NAMALWA (cell line): ENCODE data around the gene SYT6.
"Not testable (repeated sequence)": the region's sequence is repeated elsewhere in the genome, so short reads cannot be mapped to it uniquely, and the experiment has no call there.

ENCODE experiments used
- DNase-seq: peaks from one replicate; pipeline ENCODE4 v3.0.0-alpha.2; 2015; ENCODE audit warnings: low spot score

Gene SYT6

DNA sequence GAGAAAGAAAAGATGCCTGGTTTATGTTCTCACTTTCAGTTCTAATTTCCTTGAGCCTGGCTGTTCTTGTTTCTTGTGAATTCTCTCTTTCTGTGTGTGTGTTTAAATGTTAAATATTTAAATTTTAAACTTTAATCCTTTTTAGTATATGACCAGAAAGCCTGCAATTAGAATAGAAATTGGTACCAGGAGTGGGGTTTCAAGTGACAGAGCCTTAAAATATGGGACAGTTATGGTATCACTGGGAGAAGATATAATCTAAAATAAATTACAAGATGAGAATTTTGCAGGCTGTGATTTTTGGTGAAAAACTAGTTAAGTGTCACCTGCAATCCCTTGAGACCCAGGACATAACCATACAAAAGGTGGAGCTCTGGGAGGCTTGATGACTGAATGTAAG, 81.4 kb downstream of the SYT6 start:
- no peak for DNase-seq

DNA sequence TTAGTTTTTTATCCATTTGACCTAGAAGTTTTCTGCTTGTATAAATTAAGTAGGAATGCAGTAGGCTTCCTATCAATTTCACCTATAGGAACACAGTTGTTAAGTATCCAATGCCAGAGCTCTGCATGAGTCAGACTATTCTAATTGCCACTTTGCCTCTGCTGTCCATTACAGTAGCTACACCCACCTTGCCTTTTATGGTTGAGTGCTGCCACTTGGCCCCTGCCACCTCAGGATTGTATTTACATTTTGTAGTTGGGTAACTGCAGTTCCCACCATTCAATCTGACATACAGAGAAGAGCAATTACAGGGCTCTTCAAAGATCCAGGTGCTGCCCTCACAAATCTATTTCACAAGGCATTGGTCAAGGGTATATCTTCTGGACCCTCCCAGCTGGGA, 83.9 kb downstream of the SYT6 start:
- DNase-seq = not testable (repeated sequence)

DNA sequence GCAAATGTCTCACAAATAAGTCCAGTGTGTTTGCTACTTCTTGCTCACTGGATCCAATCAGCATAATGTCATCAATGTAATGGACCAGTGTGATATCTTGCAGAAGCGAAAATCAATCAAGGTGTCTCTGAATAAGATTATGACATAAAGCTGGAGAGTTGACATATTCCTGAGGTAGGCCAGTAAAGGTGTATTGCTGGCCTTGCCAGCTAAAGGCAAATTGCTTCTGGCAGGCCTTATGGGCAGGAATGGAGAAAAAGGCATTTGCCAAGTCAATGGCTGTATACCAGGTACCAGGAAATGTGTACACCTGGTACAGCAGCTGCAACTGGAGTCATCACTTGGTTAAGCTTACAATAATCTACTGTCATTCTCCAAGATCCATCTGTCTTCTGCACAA, 85.0 kb downstream of the SYT6 start:
- not testable (repeated sequence) for DNase-seq

DNA sequence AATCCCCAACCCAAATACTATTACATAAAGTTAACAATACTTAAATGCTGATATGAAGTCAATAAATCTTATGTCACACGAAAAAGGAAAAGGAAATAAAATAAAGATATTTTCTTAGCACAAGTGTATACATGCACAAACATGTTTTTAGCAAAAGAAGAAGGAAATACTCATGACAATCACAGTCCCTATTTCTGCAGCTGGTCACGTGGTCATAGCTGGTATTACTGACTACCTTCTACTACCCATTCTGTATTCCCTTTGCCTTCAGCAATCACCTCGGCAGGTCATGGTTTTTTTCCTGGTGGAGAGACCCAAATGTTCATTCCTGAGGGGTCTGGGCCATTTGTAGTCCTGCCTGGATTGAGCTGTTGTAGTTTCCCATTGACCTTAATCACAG, 88.0 kb downstream of the SYT6 start:
- DNase-seq = not testable (repeated sequence)

DNA sequence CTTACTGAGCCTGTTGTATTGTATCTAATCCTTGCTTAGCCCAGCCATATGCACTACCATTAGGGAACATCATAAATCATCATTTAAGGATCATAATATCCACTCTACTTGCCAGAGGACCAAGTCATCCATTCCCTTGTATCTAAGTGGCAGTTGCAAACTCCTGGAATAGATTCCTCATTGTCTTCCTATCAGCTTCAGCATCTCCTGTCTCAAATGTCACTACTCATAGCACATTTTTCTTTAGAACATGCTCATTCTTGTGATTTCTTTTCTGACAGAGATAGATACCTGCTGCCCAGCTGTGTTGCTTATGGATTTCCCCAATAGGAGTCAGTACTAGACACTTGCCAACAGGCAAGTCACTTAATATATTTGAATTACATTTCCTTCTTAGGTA, 90.1 kb downstream of the SYT6 start:
- no peak for DNase-seq

DNA sequence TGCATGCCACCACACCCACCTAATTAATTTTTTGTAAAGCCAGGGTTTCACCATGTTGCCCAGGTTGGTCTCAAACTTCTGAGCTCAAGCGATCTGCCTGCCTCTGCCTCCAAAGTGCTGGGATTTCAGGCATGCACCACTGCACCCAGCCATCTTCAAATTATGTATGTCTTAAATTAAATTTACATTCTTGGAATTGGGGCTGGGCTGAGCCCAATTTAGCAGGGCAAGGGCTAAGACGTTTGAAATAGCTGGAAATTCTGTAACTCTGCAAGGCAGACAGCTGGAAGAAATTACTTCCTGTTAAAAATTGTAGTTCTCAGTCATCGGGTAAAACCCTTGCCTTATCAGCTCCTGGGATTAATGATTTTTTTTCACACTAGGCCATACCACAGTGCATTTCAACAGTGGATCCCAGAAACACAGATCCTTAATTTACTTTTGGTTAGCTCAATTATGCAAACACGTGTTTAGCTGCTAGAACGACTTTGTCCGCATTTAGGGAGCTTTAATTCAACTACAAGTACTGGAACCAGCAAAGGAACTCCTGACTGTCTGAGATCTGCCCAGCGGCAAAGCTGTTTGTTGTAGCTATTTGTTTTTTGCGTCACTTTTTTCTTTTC, 91.1 kb downstream of the SYT6 start:
- DNase-seq = no peak

DNA sequence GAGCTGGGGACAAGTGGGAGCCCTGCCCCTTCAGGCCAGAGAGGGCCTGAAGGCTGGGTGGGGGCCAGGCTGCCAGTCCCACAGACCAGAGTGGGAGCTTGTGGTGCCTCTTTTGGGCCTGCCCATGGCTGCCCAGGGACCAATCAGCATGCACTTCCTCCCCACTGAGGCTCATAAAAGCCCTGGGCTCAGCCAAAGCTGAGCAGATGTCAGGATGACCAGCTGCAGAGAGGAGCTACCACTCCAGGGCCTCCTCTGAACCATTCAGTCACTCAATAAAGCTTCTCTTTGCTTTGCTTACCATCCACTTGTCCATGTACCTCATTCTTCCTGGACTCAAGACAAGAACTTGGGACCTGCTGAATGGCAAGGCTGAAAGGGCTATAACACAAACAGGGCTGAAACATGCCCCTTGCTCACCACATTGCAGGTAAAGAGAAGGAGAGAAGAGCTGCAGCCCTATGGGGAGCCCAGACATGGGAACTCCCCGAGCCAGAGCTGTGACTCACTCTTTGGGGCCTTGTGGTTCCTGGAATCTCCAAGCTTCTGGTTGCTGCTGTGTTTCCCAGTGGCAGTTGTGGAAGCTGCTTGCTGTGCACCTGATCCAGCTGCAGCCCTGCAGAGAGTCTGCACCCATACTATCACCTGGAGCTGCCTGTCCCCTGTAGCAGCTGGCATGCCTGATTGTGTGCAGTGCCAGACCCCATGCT, 92.4 kb downstream of the SYT6 start:
- no peak for DNase-seq

DNA sequence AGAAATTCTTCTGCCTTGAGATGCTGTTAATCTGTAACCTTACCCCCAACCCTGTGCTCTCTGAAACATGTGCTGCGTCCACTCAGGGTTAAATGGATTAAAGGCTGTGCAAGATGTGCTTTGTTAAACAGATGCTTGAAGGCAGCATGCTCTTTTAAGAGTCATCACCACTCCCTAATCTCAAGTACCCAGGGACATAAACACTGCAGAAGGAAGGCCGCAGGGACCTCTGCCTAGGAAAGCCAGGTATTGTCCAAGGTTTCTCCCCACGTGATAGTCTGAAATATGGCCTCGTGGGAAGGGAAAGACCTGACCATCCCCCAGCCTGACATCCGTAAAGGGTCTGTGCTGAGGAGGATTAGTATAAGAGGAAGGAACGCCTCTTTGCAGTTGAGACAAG, 95.4 kb downstream of the SYT6 start:
- DNase-seq = not testable (repeated sequence)

DNA sequence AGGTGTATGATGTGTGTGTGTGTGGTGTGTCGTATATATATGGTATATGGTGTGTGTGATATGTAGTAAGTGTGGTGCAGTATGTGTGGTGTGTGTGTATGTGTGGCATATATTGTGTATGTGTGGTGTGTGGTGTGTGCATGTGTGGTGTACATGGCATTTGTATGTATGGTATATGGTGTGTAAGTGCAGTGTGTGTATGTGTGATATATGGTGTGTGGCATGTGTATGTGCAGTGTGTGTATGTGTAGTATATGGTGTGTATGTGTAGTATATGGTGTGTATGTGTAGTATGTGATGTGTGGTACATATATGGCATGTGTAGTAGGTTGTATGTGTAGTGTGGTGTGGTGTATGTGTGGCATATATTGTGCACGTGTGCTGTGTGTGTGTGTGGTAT, 99.5 kb downstream of the SYT6 start:
- no peak for DNase-seq

DNA sequence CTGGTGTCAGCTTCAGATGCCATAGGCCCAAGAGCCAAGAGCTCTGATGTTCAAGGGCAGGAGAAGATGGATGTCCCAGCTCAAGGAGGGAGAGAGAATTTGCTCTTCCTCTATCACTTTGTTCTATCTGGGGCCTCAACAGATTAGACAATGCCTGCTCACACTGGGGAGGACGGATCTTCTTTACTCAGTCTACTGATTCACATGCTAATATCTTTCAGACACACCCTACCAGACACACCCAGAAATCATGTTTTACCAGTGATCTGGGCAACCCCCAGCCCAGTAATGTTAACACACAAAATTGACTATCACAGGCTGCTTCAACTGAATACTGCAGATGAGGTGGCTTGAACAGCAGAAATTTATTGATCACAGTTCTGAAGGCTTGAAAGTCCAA, 105.4 kb downstream of the SYT6 start:
- no peak for DNase-seq

DNA sequence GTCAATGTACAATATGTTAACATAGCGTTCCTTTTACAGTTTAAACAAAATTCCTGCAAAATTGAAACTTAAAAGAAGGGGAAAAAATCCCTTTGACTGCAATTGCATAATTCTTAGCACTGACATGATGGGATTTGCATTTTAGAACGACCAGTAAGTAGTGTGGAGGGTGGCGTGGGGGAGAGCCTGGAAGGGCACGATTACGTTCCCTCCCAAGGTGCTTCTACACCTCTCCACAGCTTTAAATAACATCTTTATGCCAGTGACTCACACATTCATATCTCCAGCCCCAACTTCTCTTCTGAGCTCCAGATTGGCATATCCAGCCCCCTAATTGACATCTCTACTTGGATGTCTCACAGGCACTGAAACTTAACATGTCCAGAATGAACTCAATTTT, 110.1 kb downstream of the SYT6 start:
- no peak for DNase-seq

DNA sequence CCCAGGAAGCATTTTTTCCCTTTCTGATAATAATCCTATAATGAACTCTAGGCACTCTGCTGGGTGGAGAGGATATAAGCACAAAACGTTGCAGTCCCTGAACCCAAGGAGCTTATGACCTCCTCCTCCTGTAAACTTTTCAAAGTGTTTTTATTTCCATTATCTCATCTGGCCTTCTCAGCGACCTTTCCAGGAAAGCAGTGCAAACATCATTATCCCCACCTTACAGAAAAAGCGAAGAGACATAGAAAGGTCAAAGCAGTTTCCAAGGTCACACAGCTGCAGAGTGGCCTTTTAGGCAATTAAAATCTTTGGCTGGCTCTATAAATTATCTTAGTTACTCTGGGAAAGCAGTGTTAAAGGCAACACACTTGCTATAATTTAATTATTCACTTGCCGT, 110.6 kb downstream of the SYT6 start:
- no peak for DNase-seq

DNA sequence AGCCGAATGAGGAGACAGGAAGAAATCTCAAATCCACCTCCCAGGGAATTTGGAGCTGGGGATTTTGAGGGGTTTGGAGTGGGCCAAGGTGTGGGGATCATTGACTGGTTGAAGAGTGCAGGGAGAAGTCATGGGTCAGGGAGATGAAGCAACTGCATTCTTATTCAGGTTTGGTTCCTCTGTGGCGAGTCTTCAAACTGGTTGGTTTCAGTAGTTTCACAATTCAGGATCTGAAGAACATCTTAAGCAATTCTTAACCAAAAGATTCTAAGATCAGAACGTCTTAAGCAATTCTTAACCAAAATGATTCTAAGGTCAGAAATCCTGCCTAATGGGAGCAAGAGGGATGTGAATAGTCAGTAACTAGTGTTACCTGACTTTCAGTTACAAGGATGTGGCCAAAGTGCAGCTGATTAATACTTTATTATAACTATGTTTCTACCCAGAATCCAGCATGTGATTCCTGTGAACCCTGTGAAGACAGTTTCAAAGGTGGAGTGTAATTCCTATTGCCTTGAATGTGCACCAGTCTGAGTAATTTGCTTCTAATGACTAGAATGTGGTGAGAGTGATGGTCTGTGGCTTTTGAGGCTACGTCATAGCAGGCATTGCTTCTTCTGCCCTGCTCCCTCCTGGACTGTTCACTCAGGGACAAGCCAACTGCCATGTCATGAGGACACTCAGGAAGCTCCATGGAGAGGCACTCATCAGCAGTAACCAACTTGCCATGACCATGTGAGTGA, 113.2 kb downstream of the SYT6 start:
- DNase-seq = no peak
